HEK293T (cell line): ENCODE measurements around the gene ANTXRL.

Source experiments
- ARNT ChIP-seq: fragments of 450-650 bp; IDR thresholded peaks from 2 replicates; pipeline ENCODE4 v1.6.1; 2017; ENCODE audit warnings: mild to moderate bottlenecking
- BHLHE40 ChIP-seq: fragments of 450-650 bp; IDR thresholded peaks from 2 replicates; pipeline ENCODE4 v1.6.1; 2016; ENCODE audit warnings: mild to moderate bottlenecking, moderate library complexity, borderline replicate concordance
- FOXA1 ChIP-seq: fragments of 450-650 bp; IDR thresholded peaks from 2 replicates; pipeline ENCODE4 v1.6.1; 2016; ENCODE audit warnings: mild to moderate bottlenecking
- FOXK2 ChIP-seq: fragments of 450-650 bp; IDR thresholded peaks from 2 replicates; pipeline ENCODE4 v1.6.1; 2016; ENCODE audit warnings: mild to moderate bottlenecking
- FOXM1 ChIP-seq: fragments of 450-650 bp; IDR thresholded peaks from 2 replicates; pipeline ENCODE4 v1.6.1; 2017; ENCODE audit warnings: mild to moderate bottlenecking, borderline replicate concordance
- LEF1 ChIP-seq: fragments of 450-650 bp; IDR thresholded peaks from 2 replicates; pipeline ENCODE4 v1.6.1; 2017; ENCODE audit warnings: mild to moderate bottlenecking, borderline replicate concordance
- SP1 ChIP-seq: fragments of 450-650 bp; IDR thresholded peaks from 2 replicates; pipeline ENCODE4 v1.6.1; 2017
- SUZ12 ChIP-seq: fragments of 450-650 bp; IDR thresholded peaks from 2 replicates; pipeline ENCODE4 v1.6.1; 2016; ENCODE audit warnings: mild to moderate bottlenecking
- TARDBP ChIP-seq: fragments of 450-650 bp; IDR thresholded peaks from 2 replicates; pipeline ENCODE4 v1.6.1; 2016
- TF ChIP-seq, protein P1 (sequence below): fragments of 450-650 bp; IDR thresholded peaks from 2 replicates; pipeline ENCODE4 v1.6.1; 2016

DNA sequence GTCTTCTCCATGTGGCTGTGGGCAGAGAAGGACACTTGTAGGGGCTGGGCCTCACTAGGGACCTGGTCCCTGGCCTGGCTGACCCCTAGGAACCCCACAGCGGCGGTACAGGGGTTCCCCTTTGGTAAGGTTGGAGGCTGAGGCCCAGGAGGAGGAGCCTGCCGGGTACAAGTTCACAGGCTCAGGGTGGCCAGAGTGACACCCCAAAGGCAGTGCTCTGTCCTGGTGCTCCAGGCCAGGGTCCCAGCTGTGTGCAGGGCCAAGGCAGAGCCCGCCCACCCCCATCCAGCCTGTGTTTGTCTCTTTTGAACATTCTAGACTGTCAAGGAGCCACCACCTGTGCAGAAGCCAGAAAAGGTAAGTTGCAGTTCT is 23.3 kb downstream of the ANTXRL start:
- TF ChIP-seq ARNT: no peak
- no peak for TF ChIP-seq TARDBP
- TF ChIP-seq, protein P1, sequence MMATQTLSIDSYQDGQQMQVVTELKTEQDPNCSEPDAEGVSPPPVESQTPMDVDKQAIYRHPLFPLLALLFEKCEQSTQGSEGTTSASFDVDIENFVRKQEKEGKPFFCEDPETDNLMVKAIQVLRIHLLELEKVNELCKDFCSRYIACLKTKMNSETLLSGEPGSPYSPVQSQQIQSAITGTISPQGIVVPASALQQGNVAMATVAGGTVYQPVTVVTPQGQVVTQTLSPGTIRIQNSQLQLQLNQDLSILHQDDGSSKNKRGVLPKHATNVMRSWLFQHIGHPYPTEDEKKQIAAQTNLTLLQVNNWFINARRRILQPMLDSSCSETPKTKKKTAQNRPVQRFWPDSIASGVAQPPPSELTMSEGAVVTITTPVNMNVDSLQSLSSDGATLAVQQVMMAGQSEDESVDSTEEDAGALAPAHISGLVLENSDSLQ: no peak
- TF ChIP-seq SP1: no peak
- no peak for TF ChIP-seq BHLHE40
- TF ChIP-seq SUZ12: no peak
- TF ChIP-seq FOXK2: no peak
- TF ChIP-seq FOXA1: no peak
- TF ChIP-seq LEF1: no peak
- no peak for TF ChIP-seq FOXM1
